ENCODE results near the gene CFAP299.

The CFAP299 gene

DNA sequence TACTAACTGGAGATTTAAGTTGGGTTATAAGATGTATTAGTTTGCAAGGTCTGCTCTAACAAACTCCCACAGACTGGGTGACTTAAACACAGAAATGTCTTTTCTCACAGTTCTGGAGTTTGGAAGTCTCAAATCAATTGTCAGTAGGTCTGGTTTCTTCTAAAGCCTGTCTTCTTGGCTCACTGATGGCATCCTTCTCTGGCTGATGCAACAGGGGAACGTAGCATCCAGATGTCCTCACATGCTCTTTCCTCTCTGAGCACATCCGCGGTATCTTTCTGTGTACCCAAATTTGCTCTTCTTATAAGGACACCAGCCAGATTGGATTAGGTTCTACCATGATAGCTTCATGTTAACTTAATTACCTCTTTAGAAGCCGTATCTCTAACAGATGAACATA is 631.8 kb downstream of the CFAP299 start:
- no peak overlapping the region for H3K4me3 ChIP-seq (ENCODE audit: low read depth, low read length)
- TF ChIP-seq CTCF (IDR thresholded peaks at IDR 0.05; ENCODE audit: borderline replicate concordance, insufficient read depth, low read depth, low read length), result no peak

DNA sequence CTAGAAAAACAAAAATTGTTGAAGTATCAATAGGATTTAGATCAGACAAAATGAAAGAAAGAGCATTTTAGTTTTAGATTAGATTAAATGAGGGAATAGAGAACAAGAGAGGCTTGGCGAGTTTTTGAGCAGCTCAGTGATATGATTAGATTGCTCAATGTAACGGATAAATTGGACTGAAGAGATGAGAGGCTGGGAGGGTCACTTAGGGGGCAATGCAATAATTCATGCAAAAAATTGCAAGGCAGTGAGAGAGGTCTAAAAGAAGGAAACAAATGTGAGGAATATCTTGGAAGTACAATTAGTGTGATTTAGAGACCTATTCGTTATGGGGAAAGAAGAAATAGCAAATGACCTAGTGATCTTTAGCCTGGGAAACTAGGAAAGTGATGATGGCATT is 644.7 kb downstream of the CFAP299 start:
- H3K4me3 ChIP-seq (ENCODE audit: low read depth, low read length), result no peak overlapping the region
- no peak for TF ChIP-seq CTCF (IDR thresholded peaks at IDR 0.05; ENCODE audit: borderline replicate concordance, insufficient read depth, low read depth, low read length)

DNA sequence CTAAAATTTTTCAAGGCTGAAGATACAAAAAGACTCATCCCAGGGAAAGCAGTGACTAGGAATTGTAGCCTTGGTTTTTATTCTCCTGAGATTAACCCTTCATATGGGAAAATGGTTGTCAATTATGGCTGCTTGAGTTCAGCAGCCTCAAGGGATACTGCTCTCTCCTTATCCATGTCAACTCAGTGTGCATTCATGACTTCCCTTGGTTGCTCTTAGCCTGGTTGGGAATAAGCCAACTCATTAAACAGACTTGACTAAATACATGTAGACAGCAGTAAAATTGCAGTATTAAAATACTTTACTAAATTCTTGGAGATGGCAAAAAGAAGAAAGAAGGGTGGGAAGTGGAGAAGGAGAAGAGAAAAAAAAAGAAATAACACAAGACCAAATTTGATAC is 650.5 kb downstream of the CFAP299 start:
- no peak for TF ChIP-seq CTCF (IDR thresholded peaks at IDR 0.05; ENCODE audit: borderline replicate concordance, insufficient read depth, low read depth, low read length)
- no peak overlapping the region for H3K4me3 ChIP-seq (ENCODE audit: low read depth, low read length)

DNA sequence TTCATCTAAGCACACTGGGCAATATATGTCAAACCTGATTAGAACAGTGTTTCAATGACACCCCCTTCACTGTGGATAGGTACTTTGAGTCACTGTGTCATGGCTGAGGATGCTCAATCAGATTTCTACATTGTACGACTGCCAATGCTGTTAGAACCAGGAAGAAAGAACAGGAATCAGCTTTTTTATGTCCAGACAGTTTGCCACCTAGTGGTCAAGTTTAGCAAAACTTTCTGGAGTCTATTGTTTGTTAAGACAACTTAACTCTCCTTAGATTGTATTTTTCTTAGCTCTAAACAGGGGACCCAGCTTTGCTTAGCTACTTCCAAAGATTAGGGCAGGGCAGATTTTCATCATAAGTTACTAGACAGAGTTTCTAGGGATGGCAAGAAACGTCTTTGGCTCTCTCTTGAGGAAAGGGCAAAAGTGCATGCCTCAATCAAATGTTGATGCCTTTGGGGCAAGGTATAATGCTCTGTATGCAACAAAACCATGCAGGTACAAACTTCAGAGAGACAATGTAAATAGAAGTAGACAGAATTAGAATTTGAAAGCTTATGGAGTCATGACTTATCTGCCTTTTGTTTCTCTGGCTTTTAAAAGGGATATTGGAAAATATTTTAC is 654.5 kb downstream of the CFAP299 start:
- peak; percentile 49; the same call in 1 of the 2 replicates for TF ChIP-seq CTCF (IDR thresholded peaks at IDR 0.05; ENCODE audit: borderline replicate concordance, insufficient read depth, low read depth, low read length)
- no peak overlapping the region for H3K4me3 ChIP-seq (ENCODE audit: low read depth, low read length)

DNA sequence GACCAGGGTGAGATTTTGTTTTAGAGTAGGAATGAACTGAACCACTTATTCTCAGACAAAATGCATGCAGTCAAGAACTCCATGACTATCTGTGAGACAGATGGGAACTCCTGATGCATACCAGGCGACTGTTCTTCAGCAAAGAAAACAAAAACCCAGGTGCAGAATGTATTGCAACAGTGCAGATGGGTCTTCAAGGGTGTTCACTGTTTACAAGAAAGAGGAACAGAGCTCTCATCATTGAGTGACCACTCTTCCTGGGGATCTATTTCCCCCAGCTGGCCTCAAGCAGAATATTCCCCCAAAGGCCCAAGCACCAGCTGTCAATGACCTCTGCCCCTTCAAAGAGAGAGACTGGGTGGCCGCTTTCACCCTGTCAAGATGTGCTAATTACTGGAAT is 655.3 kb downstream of the CFAP299 start:
- no peak overlapping the region for H3K4me3 ChIP-seq (ENCODE audit: low read depth, low read length)
- TF ChIP-seq CTCF (IDR thresholded peaks at IDR 0.05; ENCODE audit: borderline replicate concordance, insufficient read depth, low read depth, low read length), result no peak

- TF ChIP-seq CTCF (IDR thresholded peaks at IDR 0.05; ENCODE audit: borderline replicate concordance, insufficient read depth, low read depth, low read length), result no peak
- no peak overlapping the region for H3K4me3 ChIP-seq (ENCODE audit: low read depth, low read length)
These were observed 664.4 kb downstream of the CFAP299 start for GRCh38 chr4:80999943-81000342.

DNA sequence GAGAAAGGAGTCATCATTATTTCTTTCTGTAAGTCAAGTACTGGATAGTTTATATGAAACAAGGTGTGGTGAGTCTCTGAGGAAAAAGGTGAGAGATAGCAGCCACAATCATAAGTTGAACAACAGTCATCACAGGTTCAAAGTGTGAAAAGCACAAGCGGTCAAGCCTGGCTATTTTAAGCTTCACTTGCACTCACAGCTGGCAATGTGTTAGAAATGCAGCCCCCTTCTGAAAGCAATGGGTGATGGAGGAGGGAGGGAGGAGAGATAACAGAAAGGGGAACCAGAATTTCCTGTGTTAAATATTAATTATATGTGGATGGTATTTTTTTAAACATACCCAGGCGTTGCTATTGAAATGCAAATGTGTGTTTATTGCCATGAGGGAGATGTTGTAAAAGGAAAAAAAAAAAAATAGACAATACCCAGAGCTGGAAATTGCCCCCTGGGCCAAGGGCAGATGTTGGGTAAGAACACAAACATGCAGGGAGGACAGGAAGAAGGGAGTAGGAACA is 668.1 kb downstream of the CFAP299 start:
- no peak overlapping the region for H3K4me3 ChIP-seq (ENCODE audit: low read depth, low read length)
- TF ChIP-seq CTCF (IDR thresholded peaks at IDR 0.05; ENCODE audit: borderline replicate concordance, insufficient read depth, low read depth, low read length), result no peak
